ENCODE data around the gene SHROOM4. TPM values are rescaled to one million over a fixed set of nuclear protein-coding genes. Genes with fewer than 3 reads are reported as not detected.

The SHROOM4 gene
- total RNA-seq, 2 experiments from 2014 or later: not detected

GRCh38 chrX:50815120-50815519 is 1.1 kb upstream of the SHROOM4 start:
- intact Hi-C loops (cut with micrococcal nuclease; ENCODE audit: unreplicated experiment): no loop called here
- Histone ChIP-seq H3K36me3 (ENCODE audit: insufficient read depth, low read length) (no peaks in the 10 kb centered on the region), H3K4me1 (ENCODE audit: insufficient read depth, low read length, poor library complexity, severe bottlenecking) (no peaks in the 10 kb centered on the region), H3K4me3 (ENCODE audit: low read depth, low read length, poor library complexity, severe bottlenecking) (no peak overlapping the region), H4K20me1 (ENCODE audit: insufficient read depth, low read length) (no peaks in the 10 kb centered on the region), H3K9me3 (ENCODE audit: low read length) (no peaks in the 10 kb centered on the region), H3K27ac (ENCODE audit: low read depth, low read length, poor library complexity, severe bottlenecking) (no peak overlapping the region), H3K79me2 (ENCODE audit: insufficient read depth, low read depth, low read length) (no peaks in the 10 kb centered on the region), H3K9me2 (ENCODE audit: insufficient read depth, low read length) (no peaks in the 10 kb centered on the region), H2AFZ (ENCODE audit: low read length) (no peak overlapping the region), H3K4me2 (ENCODE audit: low read length) (no peak overlapping the region)
- ChIA-PET CTCF (ENCODE audit: unreplicated experiment) (no interaction called here), POLR2A (no interaction called here)
- no peak for DNase-seq (ENCODE audit: low spot score)
- no TSS peak for BruUV-seq (replicated peaks)
- TF ChIP-seq EZH2phosphoT487 (IDR thresholded peaks at IDR 0.05; ENCODE audit: borderline replicate concordance, low read depth, low read length): no peak
- TF ChIP-seq CTCF (conservative IDR thresholded peaks at IDR 0.05; ENCODE audit: low read length): no peak

- Histone ChIP-seq H3K4me2 (ENCODE audit: low read length) (no peak overlapping the region), H3K9me3 (ENCODE audit: low read length) (no peaks in the 10 kb centered on the region), H3K79me2 (ENCODE audit: insufficient read depth, low read depth, low read length) (no peaks in the 10 kb centered on the region), H2AFZ (ENCODE audit: low read length) (no peak overlapping the region), H3K36me3 (ENCODE audit: insufficient read depth, low read length) (no peaks in the 10 kb centered on the region), H3K27ac (ENCODE audit: low read depth, low read length, poor library complexity, severe bottlenecking) (no peak overlapping the region), H4K20me1 (ENCODE audit: insufficient read depth, low read length) (no peaks in the 10 kb centered on the region), H3K9me2 (ENCODE audit: insufficient read depth, low read length) (no peaks in the 10 kb centered on the region), H3K4me3 (ENCODE audit: low read depth, low read length, poor library complexity, severe bottlenecking) (no peak overlapping the region), H3K4me1 (ENCODE audit: insufficient read depth, low read length, poor library complexity, severe bottlenecking) (no peaks in the 10 kb centered on the region)
- no peak for DNase-seq (ENCODE audit: low spot score)
- TF ChIP-seq EZH2phosphoT487 (IDR thresholded peaks at IDR 0.05; ENCODE audit: borderline replicate concordance, low read depth, low read length) (no peak), CTCF (conservative IDR thresholded peaks at IDR 0.05; ENCODE audit: low read length) (no peak)
- BruUV-seq (replicated peaks): no TSS peak
- intact Hi-C loops (cut with micrococcal nuclease; ENCODE audit: unreplicated experiment): no loop called here
- POLR2A ChIA-PET: no interaction called here
- CTCF ChIA-PET (ENCODE audit: unreplicated experiment): no interaction called here
Measured at GRCh38 chrX:50814701-50815100, 707 bp upstream of the SHROOM4 start.

GRCh38 chrX:50812995-50813842 is 775 bp downstream of the SHROOM4 start:
- Histone ChIP-seq H3K9me2 (ENCODE audit: insufficient read depth, low read length) (no peaks in the 10 kb centered on the region), H3K4me2 (ENCODE audit: low read length) (no peak overlapping the region), H3K27ac (ENCODE audit: low read depth, low read length, poor library complexity, severe bottlenecking) (no peak overlapping the region), H2AFZ (ENCODE audit: low read length) (no peak overlapping the region), H3K4me1 (ENCODE audit: insufficient read depth, low read length, poor library complexity, severe bottlenecking) (no peaks in the 10 kb centered on the region), H4K20me1 (ENCODE audit: insufficient read depth, low read length) (no peaks in the 10 kb centered on the region), H3K36me3 (ENCODE audit: insufficient read depth, low read length) (no peaks in the 10 kb centered on the region), H3K4me3 (ENCODE audit: low read depth, low read length, poor library complexity, severe bottlenecking) (no peak overlapping the region), H3K9me3 (ENCODE audit: low read length) (no peaks in the 10 kb centered on the region), H3K79me2 (ENCODE audit: insufficient read depth, low read depth, low read length) (no peaks in the 10 kb centered on the region)
- no TSS peak for BruUV-seq (replicated peaks)
- intact Hi-C loops (cut with micrococcal nuclease; ENCODE audit: unreplicated experiment): no loop called here
- CTCF ChIA-PET (ENCODE audit: unreplicated experiment): interaction anchor here (0.6 kb wide), 1 partner anchor 22 kb away, joined by 6 read pairs; no protein-coding TSS in a partner anchor
- no peak for DNase-seq (ENCODE audit: low spot score)
- POLR2A ChIA-PET: no interaction called here
- no peak for TF ChIP-seq CTCF (conservative IDR thresholded peaks at IDR 0.05; ENCODE audit: low read length)
- TF ChIP-seq EZH2phosphoT487 (IDR thresholded peaks at IDR 0.05; ENCODE audit: borderline replicate concordance, low read depth, low read length): no peak
